LNCaP clone FGC (cell line): ENCODE data around the gene PRDM4.

ENCODE experiments used
- DNase-seq: peaks from one replicate; pipeline ENCODE4 v3.0.0-alpha.2; 2011; ENCODE audit warnings: low read depth
- H3K4me3 ChIP-seq: 2 replicates; pipeline ENCODE4 v1.5.1; 2011; ENCODE audit warnings: mild to moderate bottlenecking, low read depth, low read length, control low read depth
- TF ChIP-seq, protein P1 (sequence below): IDR thresholded peaks from 2 replicates; pipeline ENCODE4 v1.5.1; 2012; ENCODE audit warnings: mild to moderate bottlenecking; ENCODE audit not compliant: control insufficient read depth, insufficient read depth; ENCODE audit errors: extremely low read depth

The PRDM4 gene

GRCh38 chr12:107780298-107780697, 19.4 kb upstream of the PRDM4 start:
- TF ChIP-seq, protein P1, sequence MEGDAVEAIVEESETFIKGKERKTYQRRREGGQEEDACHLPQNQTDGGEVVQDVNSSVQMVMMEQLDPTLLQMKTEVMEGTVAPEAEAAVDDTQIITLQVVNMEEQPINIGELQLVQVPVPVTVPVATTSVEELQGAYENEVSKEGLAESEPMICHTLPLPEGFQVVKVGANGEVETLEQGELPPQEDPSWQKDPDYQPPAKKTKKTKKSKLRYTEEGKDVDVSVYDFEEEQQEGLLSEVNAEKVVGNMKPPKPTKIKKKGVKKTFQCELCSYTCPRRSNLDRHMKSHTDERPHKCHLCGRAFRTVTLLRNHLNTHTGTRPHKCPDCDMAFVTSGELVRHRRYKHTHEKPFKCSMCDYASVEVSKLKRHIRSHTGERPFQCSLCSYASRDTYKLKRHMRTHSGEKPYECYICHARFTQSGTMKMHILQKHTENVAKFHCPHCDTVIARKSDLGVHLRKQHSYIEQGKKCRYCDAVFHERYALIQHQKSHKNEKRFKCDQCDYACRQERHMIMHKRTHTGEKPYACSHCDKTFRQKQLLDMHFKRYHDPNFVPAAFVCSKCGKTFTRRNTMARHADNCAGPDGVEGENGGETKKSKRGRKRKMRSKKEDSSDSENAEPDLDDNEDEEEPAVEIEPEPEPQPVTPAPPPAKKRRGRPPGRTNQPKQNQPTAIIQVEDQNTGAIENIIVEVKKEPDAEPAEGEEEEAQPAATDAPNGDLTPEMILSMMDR, result no peak
- DNase-seq, result no peak

DNA sequence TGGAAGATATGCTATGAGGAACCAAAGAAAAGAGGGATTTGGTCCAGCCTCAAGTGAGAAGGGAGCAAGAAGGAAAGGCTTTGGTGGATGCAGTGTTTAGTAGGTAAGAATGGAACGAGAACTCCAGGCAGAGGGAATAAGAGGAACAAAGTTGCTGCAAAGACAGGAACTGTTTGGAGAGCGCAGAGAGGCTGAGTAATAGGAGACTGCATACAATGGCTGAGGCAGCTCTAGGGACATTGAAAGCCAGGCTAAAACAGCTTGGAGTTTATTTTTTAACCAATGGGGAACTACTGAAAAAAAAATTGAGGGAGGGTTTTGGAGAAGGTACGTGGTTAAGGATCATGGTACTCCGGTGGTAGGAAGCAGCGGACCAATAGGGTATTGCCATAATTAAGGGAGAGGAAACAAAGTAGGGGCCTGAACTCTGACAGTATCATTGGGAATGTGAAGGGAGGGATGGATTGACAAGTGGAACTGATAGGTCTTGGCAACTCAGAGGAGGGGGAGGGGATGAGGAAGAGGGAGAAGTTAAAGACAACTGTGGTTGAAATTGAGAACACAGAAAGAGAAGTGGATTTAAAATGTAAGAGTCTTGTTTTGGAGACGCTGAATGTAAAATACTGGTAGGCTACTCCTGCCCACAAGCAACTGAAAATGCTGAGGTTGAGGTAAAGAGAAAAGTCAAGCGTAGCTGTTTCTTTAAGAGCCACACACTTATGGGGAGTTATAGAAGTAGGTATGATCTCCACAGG, 18.3 kb upstream of the PRDM4 start:
- no peak for DNase-seq
- H3K4me3 ChIP-seq, result no peak overlapping the region
- TF ChIP-seq, protein P1, result no peak

More at GRCh38 chr12:107780298-107780697, 19.4 kb upstream of the PRDM4 start:
- H3K4me3 ChIP-seq, result no peak overlapping the region

DNA sequence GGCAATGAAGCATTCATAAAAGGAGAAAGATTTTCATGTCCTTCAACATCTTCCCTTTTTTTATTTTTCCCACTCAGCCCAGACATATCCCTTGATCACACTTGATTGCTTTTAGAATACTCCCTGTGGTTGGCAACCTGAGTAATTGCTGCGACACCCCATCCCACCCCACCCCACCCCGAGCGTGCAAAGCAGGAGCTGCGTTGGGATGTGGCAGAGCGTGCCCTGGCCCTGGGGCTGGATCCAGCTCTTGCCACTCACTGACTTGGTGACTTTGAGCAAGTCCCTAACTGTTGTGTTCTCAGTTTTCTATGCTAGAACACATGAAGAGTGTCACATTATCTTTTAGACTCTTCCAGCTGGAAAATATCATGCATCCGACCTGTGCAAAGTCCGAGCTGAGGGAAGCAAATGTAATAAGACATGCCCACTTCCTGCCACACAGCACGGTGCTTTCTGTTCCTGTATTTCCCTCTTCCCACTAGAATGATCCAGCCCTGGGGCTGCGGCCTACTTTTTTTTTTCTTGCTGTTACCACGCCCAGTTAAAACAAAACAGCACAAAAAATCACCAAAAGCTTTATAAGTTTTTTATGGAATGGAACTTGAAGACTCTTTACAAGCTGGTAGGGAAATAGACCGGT, 17.6 kb upstream of the PRDM4 start:
- no peak overlapping the region for H3K4me3 ChIP-seq
- TF ChIP-seq, protein P1, result no peak
- DNase-seq, result no peak

GRCh38 chr12:107776171-107776570, 15.2 kb upstream of the PRDM4 start:
- no peak overlapping the region for H3K4me3 ChIP-seq
- DNase-seq, result peak; percentile 55
- TF ChIP-seq, protein P1, result no peak

GRCh38 chr12:107775093-107775721, 14.3 kb upstream of the PRDM4 start:
- TF ChIP-seq, protein P1, result no peak
- no peak overlapping the region for H3K4me3 ChIP-seq
- DNase-seq, result no peak

DNA sequence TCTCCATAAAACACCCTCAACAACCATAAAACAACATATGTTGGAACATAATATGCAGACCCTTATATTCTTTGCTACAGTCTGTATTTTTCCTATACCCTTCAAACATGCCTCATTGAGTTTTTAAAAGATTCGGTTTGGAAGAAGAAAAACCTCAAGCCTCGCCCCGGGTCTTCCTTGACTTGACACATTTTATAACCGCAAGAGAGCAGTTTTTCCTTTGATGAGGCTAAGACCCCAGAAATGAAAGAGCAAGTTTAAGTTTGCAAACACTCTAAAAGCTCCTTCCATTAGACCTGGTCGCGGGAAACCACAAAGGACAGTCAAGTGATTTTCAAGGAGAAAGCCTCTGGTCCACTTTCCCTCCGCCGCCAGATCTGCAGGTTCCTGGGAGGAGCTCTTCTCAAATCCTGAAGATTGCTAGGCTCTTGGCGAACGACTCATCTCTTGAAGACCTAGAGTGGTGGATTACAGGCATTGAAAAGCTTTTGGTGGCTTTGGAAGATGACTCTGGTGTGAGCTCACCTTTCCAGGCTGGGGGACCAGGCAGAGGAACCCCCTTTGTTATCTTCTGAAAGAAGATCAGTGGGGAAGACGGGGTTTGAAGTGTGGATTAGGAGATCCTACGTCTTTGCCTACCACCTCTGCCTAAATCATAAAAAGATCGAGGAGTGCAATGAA, 13.6 kb upstream of the PRDM4 start, which contains the start of gene ASCL4:
Gene ASCL4 (plus strand): TSS at position 356 of the 681 bp plus-strand sequence. CDS start 515 bp downstream, outside the sequence.
- TF ChIP-seq, protein P1, result no peak
- DNase-seq, result no peak
- no peak within 1 kb of the TSS for H3K4me3 ChIP-seq
